Effector memory CD4-positive, alpha-beta T cell (primary cell): Measurements from ENCODE around the gene YIPF6.
A peak's percentile ranks its signal among the peaks of the same experiment; 100 is the strongest.

Experiments
- DNase-seq, 3 donors: peaks; one replicate each; pipeline ENCODE4 v3.0.0-alpha.2; 2020
- H3K27ac ChIP-seq: 2 replicates; pipeline ENCODE4 v1.7.0; 2013; ENCODE audit warnings: mild to moderate bottlenecking, low read length, moderate library complexity; ENCODE audit not compliant: insufficient read depth, poor library complexity, severe bottlenecking
- H3K27me3 ChIP-seq: replicated peaks from 2 replicates; pipeline ENCODE4 v1.7.0; 2013; ENCODE audit warnings: mild to moderate bottlenecking, low read length; ENCODE audit not compliant: insufficient read depth, control insufficient read depth, poor library complexity, severe bottlenecking
- H3K36me3 ChIP-seq: 2 replicates; pipeline ENCODE4 v1.7.0; 2013; ENCODE audit warnings: mild to moderate bottlenecking, low read length, moderate library complexity; ENCODE audit not compliant: control insufficient read depth, insufficient read depth
- H3K4me1 ChIP-seq: 2 replicates; pipeline ENCODE4 v1.7.0; 2013; ENCODE audit warnings: low read length, mild to moderate bottlenecking; ENCODE audit not compliant: control insufficient read depth, insufficient read depth, poor library complexity, severe bottlenecking
- H3K4me3 ChIP-seq: 2 replicates; pipeline ENCODE4 v1.7.0; 2013; ENCODE audit warnings: low read length, low read depth, mild to moderate bottlenecking; ENCODE audit not compliant: insufficient read depth, poor library complexity, severe bottlenecking
- H3K9me3 ChIP-seq: 2 replicates; pipeline ENCODE4 v1.7.0; 2013; ENCODE audit warnings: mild to moderate bottlenecking, low read length, moderate library complexity; ENCODE audit not compliant: control insufficient read depth
- total RNA-seq, 3 donors: gene quantifications; one replicate each; lab custom pipeline; 2026; lab: John Stamatoyannopoulos, UW

The YIPF6 gene, protein sequence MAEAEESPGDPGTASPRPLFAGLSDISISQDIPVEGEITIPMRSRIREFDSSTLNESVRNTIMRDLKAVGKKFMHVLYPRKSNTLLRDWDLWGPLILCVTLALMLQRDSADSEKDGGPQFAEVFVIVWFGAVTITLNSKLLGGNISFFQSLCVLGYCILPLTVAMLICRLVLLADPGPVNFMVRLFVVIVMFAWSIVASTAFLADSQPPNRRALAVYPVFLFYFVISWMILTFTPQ
- 17.7 to 20.7 (median 19.0) reads per million in 3 donors for total RNA-seq

DNA sequence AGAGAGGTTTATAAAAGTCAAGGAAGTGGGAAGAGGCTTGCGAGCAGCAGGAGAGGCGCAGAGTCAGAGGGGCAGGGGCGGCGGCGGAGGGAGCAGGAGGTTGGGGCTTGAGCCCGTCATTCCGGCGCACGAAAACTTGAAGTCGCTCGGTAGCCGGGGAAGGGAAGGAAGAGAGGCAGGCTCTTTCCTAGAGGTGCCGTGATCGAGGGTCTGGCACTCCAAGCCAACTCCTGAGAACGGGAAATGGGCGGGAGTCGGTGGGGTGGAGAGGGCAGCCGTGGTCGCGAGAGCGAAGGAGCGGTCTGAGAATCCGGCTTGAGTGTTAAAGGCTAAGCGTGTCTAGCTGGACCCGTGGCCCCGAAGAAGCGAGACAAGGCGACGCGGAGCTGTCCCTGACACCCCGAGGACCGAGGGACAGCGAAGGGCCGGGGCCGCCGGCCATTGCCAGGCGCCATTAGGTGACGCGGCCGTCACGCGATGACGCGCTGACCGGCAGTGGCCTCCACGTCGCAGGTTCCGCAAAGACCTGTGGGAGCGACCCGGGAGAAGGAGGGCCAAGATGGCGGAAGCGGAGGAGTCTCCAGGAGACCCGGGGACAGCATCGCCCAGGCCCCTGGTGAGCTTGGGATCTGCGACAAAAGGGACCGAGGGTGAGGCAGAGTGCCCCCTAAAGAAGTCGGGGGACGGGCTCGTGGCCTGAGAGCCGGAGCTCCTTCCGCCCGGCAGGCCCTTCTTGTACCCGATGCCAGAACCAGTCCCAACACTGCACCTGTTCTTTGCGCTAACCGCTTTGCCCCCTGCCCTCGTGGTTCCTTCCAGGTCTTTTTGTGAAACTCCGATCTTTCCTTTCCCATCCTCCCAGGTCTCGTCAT is at the start of gene YIPF6:
YIPF6 (plus strand) TSS at position 544 of the 872 bp plus-strand sequence; CDS start at position 560, 16 bp downstream.
- Histone ChIP-seq H3K27ac (peak within 1 kb of the TSS; percentile 86), H3K4me1 (no peaks in the 10 kb centered on the region), H3K36me3 (no peaks in the 10 kb centered on the region), H3K4me3 (peak within 1 kb of the TSS; percentile 81), H3K9me3 (no peaks in the 10 kb centered on the region), H3K27me3 (no peaks in the 10 kb centered on the region)
- DNase-seq: peak; percentile 24 to 53 (median 39)

DNA sequence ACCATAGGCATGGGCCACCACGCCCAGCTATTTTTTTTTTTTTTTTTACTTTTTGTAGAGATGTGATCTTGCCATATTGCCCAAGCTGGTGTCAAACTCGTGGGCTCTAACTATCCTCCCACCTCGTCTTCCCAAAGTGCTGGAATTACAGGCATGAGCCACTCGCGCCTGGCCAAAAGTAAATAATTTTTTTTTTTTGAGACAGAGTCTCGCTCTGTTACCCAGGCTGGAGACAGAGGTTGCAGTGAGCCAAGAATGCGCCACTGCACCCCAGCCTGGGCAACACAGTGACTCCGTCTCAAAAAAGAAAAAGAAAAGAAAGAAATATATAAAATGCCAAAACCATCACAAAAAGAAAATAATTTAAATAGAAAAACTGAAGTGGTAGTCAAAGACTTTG is 47.1 kb upstream of the YIPF6 start:
- no peak overlapping the region for H3K4me3 ChIP-seq
- H3K27me3 ChIP-seq: no peaks in the 10 kb centered on the region
- no peaks in the 10 kb centered on the region for H3K9me3 ChIP-seq
- H3K4me1 ChIP-seq: no peaks in the 10 kb centered on the region
- H3K36me3 ChIP-seq: no peaks in the 10 kb centered on the region
- no peak overlapping the region for H3K27ac ChIP-seq
- DNase-seq: no peak

DNA sequence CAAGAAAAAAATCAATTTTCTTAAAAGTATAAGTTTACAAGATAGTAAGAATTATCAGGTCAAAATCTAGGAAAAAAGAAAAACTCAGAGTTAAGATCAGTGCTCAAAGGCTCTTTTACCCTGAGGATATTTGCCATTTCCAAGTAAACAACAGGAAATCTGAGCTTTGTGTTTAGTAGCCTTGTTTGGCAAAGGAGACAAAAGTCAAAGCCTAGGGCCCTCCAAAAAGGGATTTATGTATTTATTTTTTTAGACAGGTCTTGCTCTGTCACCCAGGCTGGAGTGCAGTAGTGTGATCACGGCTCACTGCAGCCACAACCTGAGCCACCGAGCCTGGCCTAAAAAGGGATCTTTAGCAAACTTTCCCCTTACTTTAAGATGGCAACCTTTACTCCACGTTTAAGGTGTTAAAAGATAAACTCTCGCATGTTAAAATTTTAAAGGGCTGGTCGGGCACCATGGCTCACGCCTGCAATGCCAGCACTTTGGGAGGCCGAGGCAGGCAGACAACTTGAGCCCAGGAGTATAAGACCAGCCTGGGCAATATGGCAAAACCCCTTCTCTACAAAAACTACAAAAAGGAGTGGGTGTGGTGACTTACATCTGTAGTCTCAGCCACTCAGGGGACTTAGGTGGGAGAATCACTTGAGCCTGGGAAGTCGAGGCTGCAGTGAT is 44.2 kb upstream of the YIPF6 start:
- H3K4me3 ChIP-seq: no peak overlapping the region
- no peaks in the 10 kb centered on the region for H3K27me3 ChIP-seq
- no peaks in the 10 kb centered on the region for H3K9me3 ChIP-seq
- DNase-seq: no peak
- H3K27ac ChIP-seq: no peak overlapping the region
- no peaks in the 10 kb centered on the region for H3K36me3 ChIP-seq
- no peaks in the 10 kb centered on the region for H3K4me1 ChIP-seq

DNA sequence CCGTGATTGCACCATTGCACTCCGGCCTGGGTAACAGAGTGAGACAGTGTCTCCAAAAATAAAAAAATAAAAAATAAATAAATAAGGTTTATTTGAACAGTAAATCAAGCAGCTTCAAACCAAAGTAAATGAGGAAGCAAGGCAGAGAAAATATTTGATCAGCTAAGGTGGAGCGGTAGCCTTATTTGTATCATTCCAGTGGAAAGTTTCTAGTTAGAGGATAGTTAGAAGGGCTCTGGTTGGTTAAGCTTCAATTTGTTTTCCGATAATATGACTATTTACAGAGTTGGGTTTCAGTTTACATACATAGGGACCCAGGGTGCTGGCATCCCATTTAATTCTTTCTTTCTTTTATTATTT is 43.7 kb upstream of the YIPF6 start:
- DNase-seq: no peak
- no peak overlapping the region for H3K4me3 ChIP-seq
- H3K4me1 ChIP-seq: no peaks in the 10 kb centered on the region
- H3K27me3 ChIP-seq: no peaks in the 10 kb centered on the region
- H3K9me3 ChIP-seq: no peaks in the 10 kb centered on the region
- no peaks in the 10 kb centered on the region for H3K36me3 ChIP-seq
- no peak overlapping the region for H3K27ac ChIP-seq

- Histone ChIP-seq H3K27ac (no peak overlapping the region), H3K9me3 (no peaks in the 10 kb centered on the region), H3K4me1 (no peaks in the 10 kb centered on the region), H3K36me3 (no peaks in the 10 kb centered on the region), H3K4me3 (no peak overlapping the region), H3K27me3 (no peaks in the 10 kb centered on the region)
- no peak for DNase-seq
Measured at GRCh38 chrX:68461093-68461492, 37.8 kb upstream of the YIPF6 start.

GRCh38 chrX:68461576-68461975 is 37.3 kb upstream of the YIPF6 start:
- Histone ChIP-seq H3K4me1 (no peaks in the 10 kb centered on the region), H3K27ac (no peak overlapping the region), H3K36me3 (no peaks in the 10 kb centered on the region)

GRCh38 chrX:68462197-68462596 is 36.7 kb upstream of the YIPF6 start:
- DNase-seq: no peak
- Histone ChIP-seq H3K4me1 (no peaks in the 10 kb centered on the region), H3K9me3 (no peaks in the 10 kb centered on the region), H3K27me3 (no peaks in the 10 kb centered on the region), H3K27ac (no peak overlapping the region), H3K4me3 (no peak overlapping the region), H3K36me3 (no peaks in the 10 kb centered on the region)

More at GRCh38 chrX:68461576-68461975, 37.3 kb upstream of the YIPF6 start:
- no peak overlapping the region for H3K4me3 ChIP-seq
- no peak for DNase-seq
- no peaks in the 10 kb centered on the region for H3K9me3 ChIP-seq
- no peaks in the 10 kb centered on the region for H3K27me3 ChIP-seq

- no peaks in the 10 kb centered on the region for H3K4me1 ChIP-seq
- peak in 1 of 3 donors; percentile 0 for DNase-seq
- no peak overlapping the region for H3K27ac ChIP-seq
- H3K4me3 ChIP-seq: no peak overlapping the region
- no peaks in the 10 kb centered on the region for H3K9me3 ChIP-seq
- no peaks in the 10 kb centered on the region for H3K27me3 ChIP-seq
- no peaks in the 10 kb centered on the region for H3K36me3 ChIP-seq
Measured at GRCh38 chrX:68462653-68463052, 36.2 kb upstream of the YIPF6 start.

- no peaks in the 10 kb centered on the region for H3K36me3 ChIP-seq
- no peak overlapping the region for H3K4me3 ChIP-seq
- H3K27me3 ChIP-seq: no peaks in the 10 kb centered on the region
- DNase-seq: no peak
- H3K4me1 ChIP-seq: no peaks in the 10 kb centered on the region
- H3K27ac ChIP-seq: no peak overlapping the region
- H3K9me3 ChIP-seq: no peaks in the 10 kb centered on the region
Measured at GRCh38 chrX:68463880-68464279, 35.0 kb upstream of the YIPF6 start.

GRCh38 chrX:68464796-68465195 is 34.1 kb upstream of the YIPF6 start:
- no peaks in the 10 kb centered on the region for H3K9me3 ChIP-seq
- no peaks in the 10 kb centered on the region for H3K4me1 ChIP-seq
- H3K27me3 ChIP-seq: no peaks in the 10 kb centered on the region
- H3K27ac ChIP-seq: no peak overlapping the region
- DNase-seq: no peak
- H3K36me3 ChIP-seq: no peaks in the 10 kb centered on the region
- no peak overlapping the region for H3K4me3 ChIP-seq
